Endothelial cell of umbilical vein (primary cell): ENCODE results near the gene TM6SF1. TPM values are rescaled to one million over a fixed set of nuclear protein-coding genes. Genes with fewer than 3 reads are reported as not detected.

Experiments used
- BruUV-seq: library from RNA; stranded (reverse); fragments of 400-500 nt; replicated peaks from 2 replicates; lab custom pipeline; 2021; lab: Mats Ljungman, UMichigan
- CTCF ChIA-PET: fragments of 300-600, 350-600 bp; sonication (Branson Sonifier 250); formaldehyde crosslinking; loops from one replicate; lab custom pipeline; 2021; ENCODE audit warnings: antibody characterized with exemption, inconsistent platforms; lab: Charles Lee
- POLR2A ChIA-PET: fragments of 300-600, 350-600 bp; sonication (Branson Sonifier 250); formaldehyde crosslinking; loops from one replicate; lab custom pipeline; 2021; ENCODE audit warnings: antibody characterized with exemption, inconsistent platforms; lab: Charles Lee
- DNase-seq: peaks from one replicate; pipeline ENCODE4 v3.0.0-alpha.2; 2011; ENCODE audit warnings: low read depth, low spot score
- FAIRE-seq: peaks from 2 replicates; lab custom pipeline; 2011; peaks lifted over from hg19 to GRCh38; lab: Jason Lieb, UNC
- H2AFZ ChIP-seq: 2 replicates; pipeline ENCODE4 v1.6.0; 2012; ENCODE audit warnings: low read depth, low read length, control low read depth, inconsistent platforms
- H3K27ac ChIP-seq: 2 replicates; pipeline ENCODE4 v1.5.1; 2011; ENCODE audit warnings: low read depth, mild to moderate bottlenecking, control low read depth, low read length, moderate library complexity; ENCODE audit not compliant: insufficient read depth
- H3K27me3 ChIP-seq, 2 experiments: 2 replicates each; pipeline versions ENCODE4 v1.6.0 to v1.6.1; 2011; ENCODE audit warnings: low read length in 2 of 2, mixed read lengths in 1 of 2; ENCODE audit not compliant: control insufficient read depth in 2 of 2, insufficient read depth in 2 of 2
- H3K36me3 ChIP-seq, 2 experiments: 2 replicates in 1 of 2; 3 replicates in 1 of 2; pipeline ENCODE4 v1.5.1; 2011; ENCODE audit warnings: low read length in 2 of 2, mild to moderate bottlenecking in 1 of 2, moderate library complexity in 1 of 2; ENCODE audit not compliant: control insufficient read depth in 2 of 2, insufficient read depth in 2 of 2; ENCODE audit errors: extremely low read depth in 1 of 2
- H3K4me1 ChIP-seq: 3 replicates; pipeline ENCODE4 v1.5.1; 2011; ENCODE audit warnings: mild to moderate bottlenecking, low read length; ENCODE audit not compliant: control insufficient read depth, insufficient read depth; ENCODE audit errors: extremely low read depth
- H3K4me2 ChIP-seq: 2 replicates; pipeline ENCODE4 v1.6.1; 2011; ENCODE audit warnings: low read length, control low read depth, mixed read lengths; ENCODE audit not compliant: insufficient read depth
- H3K4me3 ChIP-seq, 3 experiments: fragments of 200-600 bp in 1 of 3; sonication (generic), shearing (Covaris generic) in 1 of 3; replicated peaks in 1 of 3; 2 replicates each; pipeline ENCODE4 v1.5.1; 2011 to 2016; ENCODE audit warnings: control low read depth in 3 of 3, low read length in 3 of 3, mild to moderate bottlenecking in 2 of 3, inconsistent platforms in 1 of 3, low read depth in 1 of 3, moderate library complexity in 1 of 3; ENCODE audit not compliant: insufficient read depth in 1 of 3
- H3K79me2 ChIP-seq: 2 replicates; pipeline ENCODE4 v1.6.0; 2012; ENCODE audit warnings: low read length, inconsistent platforms; ENCODE audit not compliant: control insufficient read depth, insufficient read depth
- H3K9ac ChIP-seq: replicated peaks from 2 replicates; pipeline ENCODE3; 2011; ENCODE audit warnings: low read length, control low read depth; ENCODE audit not compliant: insufficient read depth; ENCODE audit errors: extremely low read depth
- H3K9me1 ChIP-seq: replicated peaks from 3 replicates; pipeline ENCODE4 v1.6.0; 2011; ENCODE audit warnings: mild to moderate bottlenecking, low read length; ENCODE audit not compliant: control insufficient read depth, insufficient read depth; ENCODE audit errors: extremely low read depth
- H3K9me3 ChIP-seq: replicated peaks from 2 replicates; pipeline ENCODE4 v1.5.1; 2012; ENCODE audit warnings: low read length, inconsistent platforms; ENCODE audit not compliant: control insufficient read depth, insufficient read depth
- H4K20me1 ChIP-seq: replicated peaks from 2 replicates; pipeline ENCODE3; 2011; ENCODE audit warnings: mild to moderate bottlenecking, low read length; ENCODE audit not compliant: control insufficient read depth, insufficient read depth; ENCODE audit errors: extremely low read depth
- FOS ChIP-seq: IDR thresholded peaks from 2 replicates; pipeline ENCODE4 v1.6.1; 2011; ENCODE audit warnings: mild to moderate bottlenecking, low read length, moderate library complexity, borderline replicate concordance; ENCODE audit not compliant: insufficient read depth
- GATA2 ChIP-seq: IDR thresholded peaks from 2 replicates; pipeline ENCODE4 v1.7.0; 2011; ENCODE audit warnings: low read depth, mild to moderate bottlenecking, moderate library complexity, mixed read lengths, low read length; ENCODE audit not compliant: insufficient read length, insufficient read depth
- JUN ChIP-seq: IDR thresholded peaks from 2 replicates; pipeline ENCODE4 v1.6.1; 2011; ENCODE audit warnings: borderline replicate concordance, low read depth; ENCODE audit not compliant: insufficient read length, insufficient read depth
- MAX ChIP-seq: IDR thresholded peaks from 2 replicates; pipeline ENCODE4 v1.6.1; 2011; ENCODE audit not compliant: insufficient read depth, insufficient read length
- POLR2AphosphoS5 ChIP-seq: IDR thresholded peaks from 2 replicates; pipeline ENCODE4 v1.6.1; 2012; ENCODE audit warnings: low read depth, mild to moderate bottlenecking, control low read depth, low read length, moderate library complexity; ENCODE audit not compliant: insufficient read depth
- dilution Hi-C: fragments of 300-500 bp; cut with MboI; formaldehyde crosslinking; loops from one replicate; pipeline ENCODE4 v1.15.0; 2019; ENCODE audit warnings: low sequenced_read_pairs; ENCODE audit not compliant: extremely low pct_ligation_motif_present
- intact Hi-C: fragments of 100-400 bp; cut with micrococcal nuclease; formaldehyde crosslinking; loops from one replicate; pipeline ENCODE4 v1.10.0; 2022
- polyA plus RNA-seq, 4 experiments: library from polyadenylated mRNA; depleted of rRNA in 3 of 4; stranded (reverse) in 3 of 4; unstranded in 1 of 4; fragments of >200 nt; gene quantifications; 2 replicates each; pipeline versions ENCODE4 v1.2.1 to v1.2.3, GENCODE V29; 2011 to 2012; ENCODE audit warnings: missing spikeins in 1 of 4
- total RNA-seq: library from RNA; stranded (reverse); gene quantifications from 2 replicates; pipeline ENCODE4 v1.2.3, GENCODE V29; 2021

The TM6SF1 gene
- total and polyA plus RNA-seq, 2 donors (not counting 3 experiments of a cell fraction or from before 2014, with no cell fraction given) = 26.5 to 38.0 TPM

GRCh38 chr15:83118968-83119367 lies 11.5 kb downstream of the TM6SF1 start:
- TF ChIP-seq GATA2 = no peak
- intact Hi-C loops = no loop called here
- Histone ChIP-seq H3K36me3 (peaks cover 20 to 40% of the 10 kb centered on the region in 2 experiments), H3K79me2 (peaks cover 2% of the 10 kb centered on the region), H3K27me3 (no peaks in the 10 kb centered on the region), H3K9me1 (no peaks in the 10 kb centered on the region), H3K4me1 (peaks cover 7% of the 10 kb centered on the region), H3K9me3 (no peaks in the 10 kb centered on the region), H3K27ac (no peak overlapping the region), H2AFZ (no peak overlapping the region), H3K4me2 (no peak overlapping the region), H3K4me3 (no peak overlapping the region), H4K20me1 (no peaks in the 10 kb centered on the region), H3K9ac (no peak overlapping the region)
- dilution Hi-C loops = no loop called here
- ChIA-PET CTCF (no interaction called here), POLR2A (no interaction called here)
- no peak for DNase-seq
- FAIRE-seq = no peak
- BruUV-seq = no TSS peak

- no TSS peak for BruUV-seq
- H3K27me3 ChIP-seq = no peaks in the 10 kb centered on the region
- dilution Hi-C loops = no loop called here
Observed at GRCh38 chr15:83119968-83120581, 12.6 kb downstream of the TM6SF1 start.

More at GRCh38 chr15:83119968-83120581, 12.6 kb downstream of the TM6SF1 start:
- no peak overlapping the region for H3K9ac ChIP-seq
- H3K9me3 ChIP-seq = no peaks in the 10 kb centered on the region
- FAIRE-seq (no peak), DNase-seq (no peak)
- H3K27ac ChIP-seq = no peak overlapping the region
- no peaks in the 10 kb centered on the region for H3K9me1 ChIP-seq
- H3K4me2 ChIP-seq = no peak overlapping the region
- ChIA-PET CTCF (interaction anchor here (1.1 to 1.5 kb wide), 2 partner anchors 53 to 109 kb away, joined by 3 read pairs; partner anchors contain the start of genes BTBD1 and C15orf40), POLR2A (no interaction called here)
- peaks cover 22 to 39% of the 10 kb centered on the region in 2 experiments for H3K36me3 ChIP-seq
- intact Hi-C loops = no loop called here
- H3K79me2 ChIP-seq = no peaks in the 10 kb centered on the region
- TF ChIP-seq FOS = no peak
- no peak for TF ChIP-seq GATA2
- no peak for TF ChIP-seq POLR2AphosphoS5
- no peak for TF ChIP-seq JUN
- no peak for TF ChIP-seq MAX
- no peak overlapping the region for H3K4me3 ChIP-seq
- H3K4me1 ChIP-seq = no peaks in the 10 kb centered on the region
- no peaks in the 10 kb centered on the region for H4K20me1 ChIP-seq
- no peak overlapping the region for H2AFZ ChIP-seq
